Dendritic cell treated with granulocyte-macrophage colony-stimulating factor and Interleukin-4, amounts not matched to agents 40 ng/mL and 50 ng/mL, for 4 days (primary cell): ENCODE data around the gene STEAP4.

ENCODE experiments used
- H3K27ac Mint-ChIP-seq: one replicate; pipeline ENCODE4 v1.8.0; 2022; ENCODE audit warnings: mild to moderate bottlenecking, mixed read lengths
- H3K27me3 Mint-ChIP-seq: one replicate; pipeline ENCODE4 v1.8.0; 2022; ENCODE audit warnings: mild to moderate bottlenecking, mixed read lengths
- H3K36me3 Mint-ChIP-seq: one replicate; pipeline ENCODE4 v1.8.0; 2022; ENCODE audit warnings: low read depth, mixed read lengths
- H3K4me1 Mint-ChIP-seq: one replicate; pipeline ENCODE4 v1.8.0; 2022; ENCODE audit warnings: low read depth, mixed read lengths
- H3K4me3 Mint-ChIP-seq: one replicate; pipeline ENCODE4 v1.8.0; 2022; ENCODE audit warnings: mild to moderate bottlenecking, moderate library complexity, mixed read lengths
- H3K9me3 Mint-ChIP-seq: one replicate; pipeline ENCODE4 v1.8.0; 2022; ENCODE audit warnings: mixed read lengths
- intact Hi-C: fragments of 100-400 bp; cut with micrococcal nuclease; formaldehyde crosslinking; loops from one replicate; pipeline ENCODE4 v1.15.0; 2022

The STEAP4 gene

GRCh38 chr7:88244258-88244657 is 62.4 kb downstream of the STEAP4 start:
- H3K4me3 Mint-ChIP-seq = no peak overlapping the region
- H3K9me3 Mint-ChIP-seq = no peaks in the 10 kb centered on the region
- H3K36me3 Mint-ChIP-seq = no peaks in the 10 kb centered on the region
- intact Hi-C loops = loop anchor here (2.0 to 10.0 kb wide), 2 partner anchors 61 to 591 kb away; partner anchors contain the start of gene STEAP4
- H3K27ac Mint-ChIP-seq = no peak overlapping the region
- H3K27me3 Mint-ChIP-seq = no peaks in the 10 kb centered on the region
- peaks cover 14% of the 10 kb centered on the region for H3K4me1 Mint-ChIP-seq

GRCh38 chr7:88243345-88243909 is 63.3 kb downstream of the STEAP4 start:
- H3K27ac Mint-ChIP-seq = peak overlapping the region; percentile 58
- H3K36me3 Mint-ChIP-seq = no peaks in the 10 kb centered on the region
- peaks cover 14% of the 10 kb centered on the region for H3K4me1 Mint-ChIP-seq
- intact Hi-C loops = loop anchor here (1.0 to 10.0 kb wide), 3 partner anchors 23 to 115 kb away; partner anchors contain the start of genes SRI and STEAP4
- no peaks in the 10 kb centered on the region for H3K27me3 Mint-ChIP-seq
- no peaks in the 10 kb centered on the region for H3K9me3 Mint-ChIP-seq
- no peak overlapping the region for H3K4me3 Mint-ChIP-seq

- no peak overlapping the region for H3K4me3 Mint-ChIP-seq
- peaks cover 14% of the 10 kb centered on the region for H3K4me1 Mint-ChIP-seq
- no peaks in the 10 kb centered on the region for H3K27me3 Mint-ChIP-seq
- no peaks in the 10 kb centered on the region for H3K9me3 Mint-ChIP-seq
- H3K36me3 Mint-ChIP-seq = no peaks in the 10 kb centered on the region
- intact Hi-C loops = loop anchor here (10.0 kb wide), 1 partner anchor 65 kb away; the partner anchor contains the start of gene STEAP4
- no peak overlapping the region for H3K27ac Mint-ChIP-seq
Measured at GRCh38 chr7:88239852-88240251, 66.8 kb downstream of the STEAP4 start.

GRCh38 chr7:88233828-88234227 is 72.9 kb downstream of the STEAP4 start:
- no peaks in the 10 kb centered on the region for H3K27me3 Mint-ChIP-seq
- intact Hi-C loops = no loop called here
- no peaks in the 10 kb centered on the region for H3K9me3 Mint-ChIP-seq
- no peak overlapping the region for H3K27ac Mint-ChIP-seq
- no peak overlapping the region for H3K4me3 Mint-ChIP-seq
- no peaks in the 10 kb centered on the region for H3K36me3 Mint-ChIP-seq
- no peaks in the 10 kb centered on the region for H3K4me1 Mint-ChIP-seq

- Mint-ChIP-seq H3K36me3 (no peaks in the 10 kb centered on the region), H3K27me3 (no peaks in the 10 kb centered on the region), H3K27ac (no peak overlapping the region), H3K4me3 (no peak overlapping the region), H3K4me1 (no peaks in the 10 kb centered on the region), H3K9me3 (no peaks in the 10 kb centered on the region)
- intact Hi-C loops = no loop called here
Measured at GRCh38 chr7:88230646-88231045, 76.0 kb downstream of the STEAP4 start.

GRCh38 chr7:88229302-88229995 is 77.2 kb downstream of the STEAP4 start:
- H3K27ac Mint-ChIP-seq = no peak overlapping the region
- intact Hi-C loops = no loop called here

GRCh38 chr7:88226886-88227516 is 79.7 kb downstream of the STEAP4 start:
- Mint-ChIP-seq H3K4me1 (peaks cover 4% of the 10 kb centered on the region), H3K4me3 (no peak overlapping the region), H3K27me3 (no peaks in the 10 kb centered on the region), H3K9me3 (no peaks in the 10 kb centered on the region), H3K27ac (no peak overlapping the region), H3K36me3 (no peaks in the 10 kb centered on the region)
- intact Hi-C loops = no loop called here

More at GRCh38 chr7:88229302-88229995, 77.2 kb downstream of the STEAP4 start:
- Mint-ChIP-seq H3K9me3 (no peaks in the 10 kb centered on the region), H3K36me3 (no peaks in the 10 kb centered on the region), H3K27me3 (no peaks in the 10 kb centered on the region), H3K4me1 (peaks cover 2% of the 10 kb centered on the region), H3K4me3 (no peak overlapping the region)

GRCh38 chr7:88226201-88226600 is 80.5 kb downstream of the STEAP4 start:
- H3K4me1 Mint-ChIP-seq = peaks cover 6% of the 10 kb centered on the region
- intact Hi-C loops = no loop called here
- H3K9me3 Mint-ChIP-seq = no peaks in the 10 kb centered on the region
- H3K27me3 Mint-ChIP-seq = no peaks in the 10 kb centered on the region
- no peak overlapping the region for H3K4me3 Mint-ChIP-seq
- H3K36me3 Mint-ChIP-seq = no peaks in the 10 kb centered on the region
- no peak overlapping the region for H3K27ac Mint-ChIP-seq

- Mint-ChIP-seq H3K9me3 (no peaks in the 10 kb centered on the region), H3K36me3 (peaks cover 7% of the 10 kb centered on the region), H3K4me3 (no peak overlapping the region), H3K27ac (no peak overlapping the region), H3K27me3 (no peaks in the 10 kb centered on the region), H3K4me1 (peaks cover 10% of the 10 kb centered on the region)
- intact Hi-C loops = loop anchor here (5.0 kb wide), 1 partner anchor 1072 kb away; the partner anchor contains the start of gene DMTF1
Measured at GRCh38 chr7:88224601-88225275, 82.0 kb downstream of the STEAP4 start.

- Mint-ChIP-seq H3K4me3 (no peak overlapping the region), H3K9me3 (no peaks in the 10 kb centered on the region), H3K4me1 (peaks cover 17% of the 10 kb centered on the region), H3K36me3 (peaks cover 17% of the 10 kb centered on the region), H3K27me3 (no peaks in the 10 kb centered on the region), H3K27ac (no peak overlapping the region)
- intact Hi-C loops = loop anchor here (5.0 kb wide), 1 partner anchor 1071 kb away; the partner anchor contains the start of gene DMTF1
Measured at GRCh38 chr7:88223265-88223664, 83.4 kb downstream of the STEAP4 start.
